GM19397 (cell line): ENCODE measurements around the gene THEM4.

Experiments
- ATAC-seq: cut with Tn5 transposase; IDR thresholded peaks from one replicate; pipeline ENCODE4 v1.9.1; 2021; ENCODE audit warnings: mild to moderate bottlenecking, moderate library complexity; ENCODE audit not compliant: unreplicated experiment

Gene THEM4

GRCh38 chr1:151909167-151910149 is at the start of gene THEM4:
THEM4 (minus strand) TSS chr1:151909511; CDS start chr1:151909458, 53 bp downstream.
- ATAC-seq, result peak; percentile 99

- ATAC-seq, result no peak
Measured at GRCh38 chr1:151958959-151959358, 49.6 kb upstream of the THEM4 start.

GRCh38 chr1:151956957-151957497 is 47.7 kb upstream of the THEM4 start:
- no peak for ATAC-seq

GRCh38 chr1:151953409-151954094 is 44.2 kb upstream of the THEM4 start:
- no peak for ATAC-seq

- no peak for ATAC-seq
Measured at GRCh38 chr1:151952811-151953210, 43.5 kb upstream of the THEM4 start.

- no peak for ATAC-seq
Measured at GRCh38 chr1:151949371-151950193, 40.3 kb upstream of the THEM4 start.

- ATAC-seq, result no peak
Measured at GRCh38 chr1:151948506-151948905, 39.2 kb upstream of the THEM4 start.

GRCh38 chr1:151947140-151947539 is 37.8 kb upstream of the THEM4 start:
- no peak for ATAC-seq

GRCh38 chr1:151945725-151946722 is 36.7 kb upstream of the THEM4 start:
- ATAC-seq, result no peak

- no peak for ATAC-seq
Measured at GRCh38 chr1:151944857-151945575, 35.7 kb upstream of the THEM4 start.

GRCh38 chr1:151944126-151944856 is 35.0 kb upstream of the THEM4 start:
- ATAC-seq, result no peak

GRCh38 chr1:151943591-151943990 is 34.3 kb upstream of the THEM4 start:
- ATAC-seq, result no peak

GRCh38 chr1:151942882-151943281 is 33.6 kb upstream of the THEM4 start:
- no peak for ATAC-seq

GRCh38 chr1:151940541-151940940 is 31.2 kb upstream of the THEM4 start:
- no peak for ATAC-seq

- ATAC-seq, result no peak
Measured at GRCh38 chr1:151939779-151940178, 30.5 kb upstream of the THEM4 start.

- no peak for ATAC-seq
Measured at GRCh38 chr1:151939141-151939540, 29.8 kb upstream of the THEM4 start.

- ATAC-seq, result no peak
Measured at GRCh38 chr1:151936653-151937052, 27.3 kb upstream of the THEM4 start.

GRCh38 chr1:151935894-151936602 is 26.7 kb upstream of the THEM4 start:
- ATAC-seq, result no peak
